HG03342 (cell line): Measurements from ENCODE around the gene DSCAML1.

Experiments used
- ATAC-seq: cut with Tn5 transposase; IDR thresholded peaks from one replicate; pipeline ENCODE4 v1.9.1; 2021; ENCODE audit warnings: mild to moderate bottlenecking, moderate library complexity; ENCODE audit not compliant: unreplicated experiment

Gene DSCAML1

DNA sequence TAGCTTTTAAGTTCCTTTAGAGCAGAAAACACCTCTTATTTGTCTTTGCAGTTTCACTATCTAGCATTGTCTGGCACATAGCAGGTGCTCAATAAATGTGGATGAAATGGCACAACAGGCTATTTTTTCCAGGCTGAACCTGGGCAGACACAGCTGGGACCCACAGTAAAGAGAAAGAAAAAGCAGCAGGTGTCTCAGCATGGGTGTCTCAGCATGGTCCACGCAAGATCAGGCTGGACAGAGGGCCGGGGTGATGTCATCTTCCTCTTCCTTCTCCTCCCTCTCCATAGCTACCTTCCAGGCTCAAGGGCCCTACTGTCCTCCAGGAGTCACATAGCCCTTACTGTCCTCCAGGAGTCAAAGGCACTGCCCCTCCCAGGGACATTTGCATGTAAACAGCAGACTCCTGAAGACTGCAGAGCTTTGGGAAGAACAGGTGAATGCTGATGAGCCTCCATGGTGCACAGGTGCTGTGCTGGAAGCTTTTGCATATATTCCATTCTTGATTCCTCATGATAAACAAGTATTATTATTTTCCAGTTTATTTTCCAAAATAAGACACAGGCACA is 65.2 kb downstream of the DSCAML1 start:
- no peak for ATAC-seq

GRCh38 chr11:117730208-117730800 is 66.7 kb downstream of the DSCAML1 start:
- ATAC-seq, result no peak

GRCh38 chr11:117725048-117725734 is 71.8 kb downstream of the DSCAML1 start:
- ATAC-seq, result no peak

GRCh38 chr11:117724621-117725020 is 72.4 kb downstream of the DSCAML1 start:
- no peak for ATAC-seq

DNA sequence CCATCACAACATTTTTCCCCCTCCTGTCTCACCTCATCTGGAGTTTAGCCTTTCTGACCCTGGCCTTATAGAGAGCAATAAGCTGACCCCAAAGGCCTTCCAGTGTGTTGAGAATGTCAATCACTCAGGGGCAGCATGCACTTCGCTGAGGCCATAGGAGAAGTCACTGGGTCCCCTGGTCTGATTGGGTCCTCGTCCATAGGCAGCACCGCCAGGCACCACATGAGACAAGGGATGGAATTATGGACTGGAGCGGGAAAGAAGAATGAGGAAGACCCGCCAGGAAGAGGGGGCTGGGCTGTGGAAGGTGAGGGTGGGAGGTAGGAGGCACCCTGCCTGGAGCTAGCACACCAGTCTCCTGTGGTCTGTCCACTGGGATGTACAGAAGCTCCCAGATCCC is 72.9 kb downstream of the DSCAML1 start:
- ATAC-seq, result no peak

- ATAC-seq, result no peak
Observed at GRCh38 chr11:117723277-117724024, 73.6 kb downstream of the DSCAML1 start.

DNA sequence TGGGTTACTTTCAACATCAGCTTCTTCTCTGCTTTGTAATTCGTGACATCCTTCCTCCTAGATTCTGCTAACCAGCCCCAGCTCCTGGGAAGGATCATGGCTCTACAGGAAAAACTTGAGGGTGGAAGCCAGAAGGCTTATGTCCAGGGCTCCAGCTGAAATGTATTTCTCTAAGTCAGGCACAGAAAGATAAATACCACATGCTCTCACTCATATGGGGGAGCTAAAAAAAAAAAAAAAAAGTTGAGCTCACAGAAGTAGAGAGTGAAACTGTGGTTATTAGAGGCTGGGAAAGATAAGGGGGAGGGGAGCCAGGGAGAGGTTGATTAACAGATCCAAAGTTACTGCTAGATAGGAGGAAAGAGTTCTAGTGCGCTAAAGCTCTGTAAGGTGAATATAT is 74.9 kb downstream of the DSCAML1 start:
- no peak for ATAC-seq

- ATAC-seq, result no peak
Observed at GRCh38 chr11:117720061-117720511, 76.9 kb downstream of the DSCAML1 start.

DNA sequence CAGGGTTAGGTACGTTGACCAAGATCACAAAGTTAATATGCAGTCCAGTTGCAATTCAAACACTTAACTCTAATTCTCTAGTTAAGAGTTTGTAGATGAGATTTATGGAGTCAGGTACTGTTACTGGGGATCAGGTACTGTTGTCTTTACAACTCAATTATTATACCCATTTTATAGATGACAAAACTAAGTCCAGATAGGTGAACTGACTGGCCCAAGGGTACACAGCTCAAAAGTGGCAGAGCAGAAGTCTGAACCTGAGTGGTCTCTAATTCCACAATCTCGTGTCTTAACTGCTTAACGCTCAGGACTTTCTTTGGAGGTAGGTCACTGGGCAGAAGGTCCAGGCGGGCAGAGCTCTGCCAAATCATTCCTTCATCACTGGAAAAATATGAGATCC is 77.5 kb downstream of the DSCAML1 start:
- no peak for ATAC-seq

DNA sequence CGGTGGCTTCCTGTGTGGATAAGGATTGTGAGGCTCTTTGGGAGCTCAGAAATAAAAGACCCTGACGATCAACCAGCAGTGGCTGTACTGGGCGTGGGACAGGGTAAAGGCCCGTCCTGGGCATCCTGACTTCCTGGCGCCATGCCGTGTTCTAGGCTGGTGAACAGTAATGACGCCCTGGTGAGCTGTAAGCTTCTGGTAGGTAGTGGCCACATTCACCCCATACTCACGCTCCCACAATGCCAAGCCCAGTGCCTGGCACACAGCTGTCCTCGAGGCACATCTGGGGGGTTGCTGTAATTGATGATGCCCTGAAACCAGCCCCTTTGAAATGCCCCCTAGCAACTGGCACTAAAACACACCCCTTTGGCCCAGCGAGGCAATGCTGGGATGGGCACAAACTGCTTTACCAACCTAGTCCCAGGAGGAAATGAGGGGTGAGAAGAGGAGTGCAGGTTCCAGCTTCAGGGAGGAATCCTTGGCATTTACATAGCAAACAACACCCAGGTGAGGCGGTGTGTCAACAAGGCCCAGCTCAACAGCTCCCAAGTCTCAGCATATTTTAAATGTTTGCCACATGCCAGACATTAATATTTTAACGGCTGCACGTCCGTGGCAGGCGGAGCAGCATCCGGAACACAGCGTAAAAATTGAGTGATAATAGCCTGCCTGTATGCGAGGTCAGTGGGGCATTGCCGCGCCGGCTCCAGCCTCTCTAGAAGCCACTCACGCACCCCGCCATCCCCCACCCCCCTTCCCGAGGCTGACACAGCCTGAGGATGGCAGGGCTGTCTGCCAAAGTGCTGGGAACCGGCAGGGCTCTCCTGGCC is 79.3 kb downstream of the DSCAML1 start:
- no peak for ATAC-seq

DNA sequence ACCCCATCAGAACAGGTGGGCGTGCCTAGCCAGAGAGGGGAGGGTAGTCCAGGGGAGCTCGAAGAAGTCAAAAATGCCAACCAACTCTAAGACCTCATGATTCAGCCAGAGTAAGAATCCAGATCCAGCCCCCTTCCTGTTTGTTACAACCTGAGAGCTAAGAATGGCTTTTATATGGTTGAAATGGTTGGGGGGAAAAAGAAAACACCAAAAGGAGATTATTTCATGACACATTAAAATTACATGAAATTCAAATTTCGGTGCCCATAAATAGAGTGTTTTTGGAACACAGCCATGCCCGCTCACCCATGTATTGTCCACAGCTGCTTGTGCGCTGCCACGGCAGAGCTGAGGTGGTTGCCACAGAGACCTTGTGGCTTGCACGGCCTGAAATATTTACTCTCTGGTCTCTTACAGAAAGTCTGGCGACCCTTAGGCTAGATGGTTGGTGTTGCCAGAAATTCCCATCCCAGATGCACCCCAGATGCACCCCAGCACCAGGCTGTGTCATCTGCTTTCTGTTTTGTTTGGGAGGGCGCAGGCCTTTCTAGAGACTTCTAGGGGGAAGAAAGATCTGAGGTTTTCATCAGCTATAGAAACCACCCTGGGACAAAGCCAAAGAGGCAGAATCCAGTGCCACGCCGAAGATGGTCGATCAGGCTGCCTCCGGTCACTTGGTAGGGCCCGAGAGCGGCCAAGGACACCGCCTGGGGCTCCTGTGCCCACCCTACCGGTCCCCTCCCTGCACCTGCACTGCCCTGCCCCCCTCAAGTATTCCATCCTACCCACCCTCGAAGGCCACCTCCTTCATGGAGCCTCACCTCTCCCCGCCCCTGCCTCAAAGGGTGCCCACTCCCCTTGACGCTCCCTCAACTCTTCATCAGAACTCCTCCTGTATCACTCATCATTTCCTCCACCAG is 80.2 kb downstream of the DSCAML1 start:
- ATAC-seq, result no peak

DNA sequence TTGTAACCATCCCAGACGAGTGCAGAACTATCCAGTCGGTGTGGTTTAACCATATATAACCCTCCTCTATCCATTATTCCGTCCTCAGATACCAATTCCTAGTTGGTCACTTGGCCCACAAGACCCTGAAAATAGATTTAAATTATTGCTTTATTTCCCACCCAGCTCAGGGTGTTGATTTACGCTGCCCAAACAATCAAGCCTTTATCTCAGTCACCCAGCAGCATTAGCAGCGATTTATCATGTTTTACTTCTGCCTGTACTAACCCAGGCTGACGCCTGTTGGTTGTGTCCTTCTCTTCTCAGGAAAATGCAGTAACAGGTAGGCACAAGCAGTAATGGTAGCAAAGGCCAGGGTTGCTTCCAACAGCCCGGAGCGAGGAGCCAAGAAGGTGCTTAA is 81.2 kb downstream of the DSCAML1 start:
- no peak for ATAC-seq

GRCh38 chr11:117713538-117713991 is 83.5 kb downstream of the DSCAML1 start:
- ATAC-seq, result no peak

DNA sequence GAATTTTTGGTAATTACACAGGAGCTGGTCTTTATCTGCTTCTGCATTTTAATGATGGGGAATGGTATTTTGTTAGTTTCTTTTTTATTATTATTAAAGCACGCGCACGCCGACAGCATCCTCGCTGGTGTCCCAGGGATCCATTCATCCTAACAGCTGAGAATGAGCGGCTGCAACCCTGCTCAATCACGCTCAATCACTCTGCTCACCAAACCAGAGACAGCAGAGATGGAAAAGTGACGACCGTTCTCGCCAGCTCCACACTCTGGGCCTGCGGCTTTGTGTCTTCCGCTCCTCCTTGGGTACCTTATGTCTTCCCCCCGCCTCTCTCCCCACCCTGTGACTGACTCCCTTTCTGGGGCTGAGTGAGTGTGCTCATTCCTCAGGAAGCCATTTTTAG is 84.5 kb downstream of the DSCAML1 start:
- no peak for ATAC-seq

DNA sequence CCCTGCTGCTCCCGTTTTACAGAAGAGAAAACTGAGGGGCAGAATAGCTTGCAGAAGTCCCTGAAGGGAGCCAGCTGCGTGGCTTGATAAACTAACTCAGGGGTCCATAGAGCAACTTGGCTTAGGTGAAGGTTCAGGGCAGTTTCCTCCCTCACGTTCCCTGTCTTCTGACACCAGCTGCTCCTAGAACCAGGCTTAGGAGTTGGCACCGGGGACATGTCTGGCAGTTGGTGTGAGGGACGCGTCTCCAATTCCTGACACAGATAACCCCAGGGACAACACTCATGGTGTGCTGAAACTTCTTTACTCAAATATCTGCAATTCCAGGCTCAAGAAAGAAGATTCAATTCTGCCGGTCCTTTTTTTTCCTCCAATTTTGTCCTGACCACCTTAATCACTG is 85.7 kb downstream of the DSCAML1 start:
- no peak for ATAC-seq

- no peak for ATAC-seq
Observed at GRCh38 chr11:117710211-117710610, 86.8 kb downstream of the DSCAML1 start.

DNA sequence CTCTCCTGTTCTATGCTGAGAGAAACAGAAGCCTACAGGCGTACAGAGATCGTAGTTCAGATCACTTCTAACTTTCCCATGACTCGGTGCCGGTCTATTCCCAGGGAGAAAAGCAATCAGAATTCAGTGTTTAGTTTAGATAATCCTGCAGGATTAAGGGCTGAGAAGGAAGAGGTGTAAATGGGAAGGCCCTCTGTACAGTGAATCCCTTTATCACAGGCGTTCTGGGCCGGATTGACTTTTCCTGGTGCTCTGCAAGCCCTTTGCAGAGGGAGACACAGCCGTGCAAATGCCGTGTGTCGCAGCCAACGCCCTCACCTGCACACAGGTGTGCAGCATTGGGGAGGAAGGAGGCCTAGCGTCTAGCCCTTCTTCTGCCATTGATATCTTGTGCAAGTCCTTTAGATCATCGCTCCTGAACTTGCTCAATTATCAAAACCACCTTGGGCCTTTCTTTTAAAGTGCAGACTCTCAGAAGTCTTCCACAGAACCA is 90.6 kb downstream of the DSCAML1 start:
- ATAC-seq, result no peak

DNA sequence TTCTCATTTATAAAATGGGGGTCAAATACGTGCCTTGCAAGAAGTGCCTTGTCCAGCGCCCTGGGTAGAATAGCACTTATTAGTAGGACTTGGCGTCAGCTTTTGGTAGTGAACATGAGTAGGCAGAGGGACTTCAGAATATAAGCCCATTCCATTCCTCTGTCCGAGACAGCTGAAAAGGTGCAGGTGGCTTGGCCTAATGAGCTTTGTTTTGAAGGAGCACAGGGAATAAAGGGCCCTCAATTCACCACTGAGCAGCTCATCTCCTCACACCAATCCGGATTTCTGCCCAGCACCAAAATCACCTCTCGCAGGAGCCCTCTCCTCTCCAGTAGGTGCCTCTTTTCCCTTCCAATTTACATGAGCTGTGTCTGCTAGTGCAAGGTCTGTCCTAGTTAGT is 91.2 kb downstream of the DSCAML1 start:
- ATAC-seq, result no peak

DNA sequence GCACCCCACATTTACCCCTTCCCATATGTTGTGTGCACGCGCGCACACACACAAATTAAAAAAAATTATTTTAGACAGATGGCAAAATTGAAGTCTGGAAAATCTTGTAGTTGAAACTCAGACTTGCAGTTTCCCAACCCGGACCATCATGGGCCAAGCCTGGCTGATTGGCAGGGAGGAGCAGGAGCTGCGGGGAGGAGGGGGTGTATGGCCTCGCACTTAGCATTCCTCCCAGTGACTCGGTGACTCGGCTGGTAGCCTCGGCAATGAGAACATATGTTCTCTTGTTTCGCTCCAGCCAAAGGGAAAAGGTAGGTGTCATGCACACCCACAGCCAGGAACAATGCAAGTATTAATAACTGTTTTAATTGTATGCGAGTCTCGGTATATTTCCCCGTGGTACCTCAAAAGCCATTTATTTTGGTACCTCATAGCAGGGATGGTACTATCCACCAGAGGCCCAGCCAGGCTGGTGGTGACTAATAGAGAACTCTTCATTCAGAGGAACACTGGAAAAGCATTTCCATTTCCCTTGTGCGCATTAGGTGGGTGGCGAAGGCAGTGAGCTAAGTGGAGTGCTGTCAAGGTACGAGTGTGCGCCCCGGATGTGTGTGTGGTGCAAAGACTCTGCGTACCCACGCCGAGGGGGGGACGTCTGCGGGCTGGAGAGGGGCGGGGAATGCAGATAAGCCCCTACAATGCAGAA is 92.5 kb downstream of the DSCAML1 start:
- no peak for ATAC-seq
